Keratinocyte (primary cell): Measurements from ENCODE around the gene DPYD.

Experiments used
- EZH2 ChIP-seq: IDR thresholded peaks from one replicate; pipeline ENCODE4 v1.6.1; 2012; ENCODE audit warnings: inconsistent platforms, mild to moderate bottlenecking, low read length, moderate library complexity
- TF ChIP-seq, protein P1 (sequence below), 3 experiments: IDR thresholded peaks in 1 of 3; conservative IDR thresholded peaks in 1 of 3; optimal IDR thresholded peaks in 1 of 3; 2 replicates in 2 of 3; 3 replicates in 1 of 3; pipeline versions ENCODE3 to v1.5.1; 2011; ENCODE audit warnings: low read length in 3 of 3, mild to moderate bottlenecking in 3 of 3, moderate library complexity in 2 of 3, control low read depth in 1 of 3, inconsistent platforms in 1 of 3; ENCODE audit not compliant: insufficient read depth in 2 of 3; ENCODE audit errors: extremely low read depth in 1 of 3

DNA sequence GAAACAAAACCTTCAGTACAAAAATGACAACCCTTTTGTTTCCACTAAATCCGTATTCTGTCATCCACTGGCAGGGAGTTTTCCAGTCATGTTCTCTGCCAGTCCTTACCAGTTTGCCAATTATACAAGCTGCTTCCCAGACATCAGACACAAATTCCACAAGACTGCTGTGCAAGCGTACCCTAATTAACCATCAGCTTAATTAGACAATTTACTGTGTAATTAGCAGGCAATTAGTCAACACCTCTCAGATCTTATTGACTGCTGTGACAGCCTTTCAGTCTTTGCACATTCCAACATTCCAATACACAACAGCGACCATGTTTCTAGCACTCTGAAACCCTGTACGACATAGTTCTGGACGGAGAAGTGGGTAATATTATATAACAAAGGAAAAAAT is 420.1 kb downstream of the DPYD start:
- TF ChIP-seq, protein P1, sequence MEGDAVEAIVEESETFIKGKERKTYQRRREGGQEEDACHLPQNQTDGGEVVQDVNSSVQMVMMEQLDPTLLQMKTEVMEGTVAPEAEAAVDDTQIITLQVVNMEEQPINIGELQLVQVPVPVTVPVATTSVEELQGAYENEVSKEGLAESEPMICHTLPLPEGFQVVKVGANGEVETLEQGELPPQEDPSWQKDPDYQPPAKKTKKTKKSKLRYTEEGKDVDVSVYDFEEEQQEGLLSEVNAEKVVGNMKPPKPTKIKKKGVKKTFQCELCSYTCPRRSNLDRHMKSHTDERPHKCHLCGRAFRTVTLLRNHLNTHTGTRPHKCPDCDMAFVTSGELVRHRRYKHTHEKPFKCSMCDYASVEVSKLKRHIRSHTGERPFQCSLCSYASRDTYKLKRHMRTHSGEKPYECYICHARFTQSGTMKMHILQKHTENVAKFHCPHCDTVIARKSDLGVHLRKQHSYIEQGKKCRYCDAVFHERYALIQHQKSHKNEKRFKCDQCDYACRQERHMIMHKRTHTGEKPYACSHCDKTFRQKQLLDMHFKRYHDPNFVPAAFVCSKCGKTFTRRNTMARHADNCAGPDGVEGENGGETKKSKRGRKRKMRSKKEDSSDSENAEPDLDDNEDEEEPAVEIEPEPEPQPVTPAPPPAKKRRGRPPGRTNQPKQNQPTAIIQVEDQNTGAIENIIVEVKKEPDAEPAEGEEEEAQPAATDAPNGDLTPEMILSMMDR (optimal IDR thresholded peaks at IDR 0.05 in 1 of 3, IDR thresholded peaks at IDR 0.05 in 1 of 3, conservative IDR thresholded peaks at IDR 0.05 in 1 of 3; ENCODE audit: extremely low read depth in 1 of 3, insufficient read depth in 2 of 3, low read length in 3 of 3) = no peak
- no peak for TF ChIP-seq EZH2
